GM21717 (cell line): ENCODE data around the gene HM13.
"Not testable (repeated sequence)": the region's sequence is repeated elsewhere in the genome, so short reads cannot be mapped to it uniquely, and the experiment has no call there.

ENCODE experiments used
- ATAC-seq: cut with Tn5 transposase; IDR thresholded peaks from one replicate; pipeline ENCODE4 v1.9.1; 2021; ENCODE audit warnings: mild to moderate bottlenecking, moderate library complexity; ENCODE audit not compliant: unreplicated experiment

Gene HM13, protein sequence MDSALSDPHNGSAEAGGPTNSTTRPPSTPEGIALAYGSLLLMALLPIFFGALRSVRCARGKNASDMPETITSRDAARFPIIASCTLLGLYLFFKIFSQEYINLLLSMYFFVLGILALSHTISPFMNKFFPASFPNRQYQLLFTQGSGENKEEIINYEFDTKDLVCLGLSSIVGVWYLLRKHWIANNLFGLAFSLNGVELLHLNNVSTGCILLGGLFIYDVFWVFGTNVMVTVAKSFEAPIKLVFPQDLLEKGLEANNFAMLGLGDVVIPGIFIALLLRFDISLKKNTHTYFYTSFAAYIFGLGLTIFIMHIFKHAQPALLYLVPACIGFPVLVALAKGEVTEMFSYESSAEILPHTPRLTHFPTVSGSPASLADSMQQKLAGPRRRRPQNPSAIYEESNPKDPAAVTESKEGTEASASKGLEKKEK

DNA sequence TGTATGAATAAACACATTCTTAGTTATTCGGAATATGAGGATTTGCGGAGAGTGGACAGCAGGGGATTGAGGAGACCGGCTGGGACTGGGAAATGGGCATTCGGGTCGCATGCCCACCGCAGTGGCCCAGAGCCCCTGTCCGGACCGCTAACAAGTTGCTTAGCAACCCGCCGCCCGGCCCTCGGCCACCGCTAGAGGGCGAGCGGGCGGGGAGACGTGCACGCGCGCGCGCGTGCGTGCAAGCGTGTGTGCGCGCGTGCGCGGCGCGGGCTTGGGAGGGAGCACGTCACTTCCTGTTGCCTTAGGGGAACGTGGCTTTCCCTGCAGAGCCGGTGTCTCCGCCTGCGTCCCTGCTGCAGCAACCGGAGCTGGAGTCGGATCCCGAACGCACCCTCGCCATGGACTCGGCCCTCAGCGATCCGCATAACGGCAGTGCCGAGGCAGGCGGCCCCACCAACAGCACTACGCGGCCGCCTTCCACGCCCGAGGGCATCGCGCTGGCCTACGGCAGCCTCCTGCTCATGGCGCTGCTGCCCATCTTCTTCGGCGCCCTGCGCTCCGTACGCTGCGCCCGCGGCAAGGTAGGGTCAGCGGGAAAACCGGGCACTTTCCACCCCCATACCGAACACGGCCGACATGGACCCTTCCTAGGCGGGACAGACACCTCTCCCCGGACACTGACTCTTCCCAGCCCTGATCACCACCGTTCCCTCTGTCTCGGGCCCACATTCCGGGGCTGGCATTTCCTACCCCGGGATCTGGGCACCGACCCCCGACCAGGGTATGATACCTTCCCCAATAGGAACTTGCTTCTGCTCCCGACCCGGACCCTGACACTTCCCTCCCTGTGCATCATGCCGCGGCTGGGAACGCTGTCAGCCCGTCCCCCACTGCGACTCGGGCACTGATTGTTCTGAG lies at the start of gene HM13:
TSS of gene HM13 (plus strand) at position 289 of the 918 bp plus-strand sequence. CDS start at position 399, 110 bp downstream.
- ATAC-seq = peak; percentile 88

DNA sequence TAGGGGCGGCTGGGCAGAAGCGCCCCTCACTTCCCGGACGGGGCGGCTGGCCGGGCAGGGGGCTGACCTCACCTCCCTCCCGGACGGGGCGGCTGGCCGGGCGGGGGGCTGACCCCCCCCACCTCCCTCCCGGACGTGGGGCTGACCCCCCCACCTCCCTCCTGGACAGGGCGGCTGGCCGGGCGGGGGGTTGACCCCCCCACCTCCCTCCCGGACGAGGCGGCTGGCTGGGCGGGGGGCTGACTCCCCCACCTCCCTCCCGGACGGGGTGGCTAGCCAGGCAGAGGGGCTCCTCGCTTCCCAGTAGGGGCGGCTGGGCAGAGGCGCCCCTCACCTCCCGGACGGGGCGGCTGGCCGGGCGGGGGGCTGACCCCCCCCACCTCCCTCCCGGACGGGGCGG lies 43.3 kb upstream of the HM13 start:
- ATAC-seq = not testable (repeated sequence)

DNA sequence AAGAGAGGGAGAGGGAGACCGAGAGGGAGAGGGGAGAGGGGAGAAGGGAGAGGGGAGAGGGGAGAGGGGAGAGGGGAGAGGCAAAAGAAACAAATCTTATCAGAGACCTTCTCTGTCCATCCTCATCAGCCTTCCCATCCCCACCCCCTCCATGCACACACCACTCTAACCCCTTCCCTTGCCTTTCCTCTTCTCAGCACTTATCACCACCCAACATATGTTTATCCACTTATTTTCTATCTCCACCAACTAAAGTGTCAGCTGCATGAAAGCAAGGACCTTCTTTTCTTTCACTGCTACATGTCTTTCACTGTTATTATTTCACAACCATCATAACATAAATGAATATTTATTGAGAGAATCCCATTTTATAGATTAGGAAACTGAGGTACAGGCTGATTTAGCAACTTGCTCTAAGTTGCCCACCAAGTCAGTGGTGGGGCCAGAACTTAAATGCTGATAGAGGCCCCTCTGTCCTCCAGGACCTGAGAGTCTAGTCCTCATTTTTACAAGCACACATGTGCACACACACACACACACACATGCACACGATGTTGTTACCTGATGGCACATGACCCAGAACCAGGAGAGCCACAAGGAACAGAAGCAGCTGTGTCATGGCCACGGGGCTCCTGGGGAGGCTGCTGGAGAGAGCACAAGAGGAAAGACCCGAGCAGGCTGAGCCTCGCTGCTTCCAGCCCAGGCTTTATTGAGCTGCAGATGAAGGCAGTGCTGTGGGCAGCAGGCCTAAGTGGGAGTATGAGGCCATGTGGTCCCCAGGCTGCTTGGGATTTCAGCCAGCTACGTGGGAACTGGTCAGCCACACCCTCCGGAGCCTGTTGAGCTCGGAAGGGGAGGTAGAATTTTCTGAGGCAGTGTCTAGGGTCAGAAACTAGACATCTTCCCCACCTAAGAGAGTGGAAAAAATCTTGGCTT lies 41.6 kb upstream of the HM13 start:
- no peak for ATAC-seq

DNA sequence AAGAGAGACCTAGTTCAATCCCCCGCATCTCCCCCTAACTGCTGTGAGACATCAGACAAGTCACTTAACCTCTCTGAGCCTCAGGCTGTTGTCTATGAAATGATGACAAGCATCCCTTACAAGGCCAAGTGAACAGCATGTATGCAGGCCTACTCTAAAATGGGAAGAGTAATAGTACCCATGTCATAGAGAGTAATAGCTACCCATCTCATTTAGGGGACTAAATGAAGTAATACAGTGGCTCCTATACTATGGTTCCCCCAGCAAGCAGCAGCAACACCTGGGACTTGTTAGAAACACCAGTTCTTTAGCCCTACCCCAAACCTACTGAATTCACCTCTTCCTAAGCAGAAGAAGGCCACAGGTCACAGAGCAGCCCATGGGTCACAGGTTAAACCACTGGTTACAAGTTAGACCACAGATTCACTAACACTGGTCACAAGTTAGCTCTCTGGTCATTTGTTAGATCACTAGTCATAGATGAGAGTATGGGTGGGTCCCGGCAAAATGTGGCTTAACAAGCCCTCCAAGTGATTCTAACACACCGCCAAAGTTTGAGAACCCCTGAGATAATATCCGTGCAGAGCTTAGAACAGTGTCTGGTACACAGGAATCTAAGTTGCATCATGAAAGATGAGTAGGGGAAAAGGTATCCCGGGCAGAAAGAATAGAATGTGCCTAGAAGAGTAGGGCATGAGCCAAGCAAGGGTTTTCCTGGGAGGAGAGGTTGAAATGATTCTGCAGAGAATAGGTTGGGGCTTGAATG lies 40.7 kb upstream of the HM13 start:
- peak; percentile 18 for ATAC-seq

DNA sequence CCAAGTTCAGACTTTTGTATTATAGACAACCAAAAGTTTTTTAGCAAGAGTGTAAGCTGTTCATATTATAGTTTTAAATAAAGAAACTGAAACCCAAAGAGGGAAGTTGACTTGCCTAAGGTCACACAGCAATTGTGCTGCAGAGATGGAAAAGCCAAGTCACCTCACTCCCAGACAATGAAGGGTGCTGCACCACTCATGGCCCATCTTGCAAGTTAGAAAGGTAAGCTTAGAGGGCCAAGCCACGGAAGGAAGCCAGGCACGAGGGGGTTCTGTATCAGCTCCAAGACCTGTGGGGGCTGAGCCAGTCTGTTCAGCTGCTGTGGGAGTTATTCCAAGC lies 40.2 kb upstream of the HM13 start:
- ATAC-seq = peak; percentile 86

DNA sequence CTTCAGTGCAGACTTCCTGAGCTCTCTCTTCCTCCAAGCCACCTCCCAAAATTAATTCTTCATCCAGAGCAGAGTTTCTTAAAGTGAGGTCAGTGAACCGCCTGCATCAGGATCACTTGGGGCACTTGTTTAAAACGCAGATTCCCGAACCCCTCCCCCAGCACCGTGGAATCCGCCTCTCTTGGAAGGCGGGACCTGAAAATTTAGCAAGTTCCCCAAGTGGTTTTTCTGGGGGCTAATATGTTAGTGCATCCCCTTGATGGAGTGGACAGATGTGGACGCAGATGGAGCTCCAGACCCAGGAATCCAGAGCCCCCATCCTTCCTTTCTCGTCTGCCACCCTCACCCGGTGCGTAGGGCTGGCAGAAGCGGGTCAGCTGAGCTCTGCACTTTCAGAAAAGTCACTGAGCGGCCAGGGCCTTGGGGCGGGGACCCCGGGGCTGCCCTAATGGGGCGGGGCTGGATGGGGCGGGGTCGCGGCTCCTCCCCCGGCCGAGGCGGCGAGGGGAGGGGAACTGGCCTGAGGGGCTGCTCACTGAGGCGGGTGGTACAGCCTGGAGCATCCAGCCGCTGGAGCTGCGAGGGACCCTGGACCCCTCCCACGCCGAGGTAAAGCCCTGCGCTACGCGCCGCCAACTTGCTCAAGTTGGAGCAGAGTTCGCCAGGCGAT lies 39.3 kb upstream of the HM13 start, which contains the start of the genes DEFB124 and REM1:
TSS of gene DEFB124 (minus strand) at position 370 of the 670 bp plus-strand sequence. CDS start 2,114 bp downstream, outside the sequence.
TSS of gene REM1 (plus strand) at position 531 of the 670 bp plus-strand sequence. CDS start 1,158 bp downstream, outside the sequence.
- no peak for ATAC-seq

DNA sequence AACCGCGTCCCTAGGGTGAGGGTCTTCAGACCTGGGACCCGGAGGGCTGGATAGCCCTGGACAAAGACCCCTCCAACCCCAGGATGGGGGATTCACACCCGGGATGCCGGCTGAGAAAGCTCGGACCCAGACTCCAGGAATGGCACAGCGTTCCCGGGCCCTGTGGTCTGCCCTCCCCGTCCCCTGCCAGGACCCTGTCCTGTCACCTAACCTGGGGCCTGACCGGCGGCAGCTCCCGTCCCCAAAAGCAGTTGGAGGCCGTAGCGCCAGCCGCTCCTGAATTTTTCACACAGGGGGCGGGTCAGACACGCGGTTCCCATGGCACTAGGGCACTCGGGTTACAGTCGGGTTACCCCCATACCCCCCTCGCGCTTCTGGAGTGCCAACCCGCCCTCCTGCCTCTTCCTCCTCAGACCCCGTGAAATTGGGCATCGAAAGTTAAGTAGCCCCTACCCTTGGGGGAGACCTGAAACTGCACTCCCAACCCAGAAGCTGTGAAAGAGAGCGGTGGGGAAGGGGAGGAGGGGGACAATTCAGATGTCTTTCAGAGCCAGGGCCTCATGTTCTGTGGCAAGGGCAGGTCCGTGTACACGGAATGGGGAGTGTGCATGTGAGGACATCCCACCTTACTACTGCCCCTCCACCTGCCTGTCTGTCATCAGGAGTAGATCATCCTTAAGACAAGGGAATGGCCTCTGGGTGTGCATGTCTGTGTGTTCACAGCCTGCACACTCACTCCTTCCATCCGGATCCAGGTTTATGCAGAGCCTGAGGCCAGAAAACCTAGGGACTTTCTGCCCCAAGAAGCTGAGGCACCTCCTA lies 38.6 kb upstream of the HM13 start:
- no peak for ATAC-seq

DNA sequence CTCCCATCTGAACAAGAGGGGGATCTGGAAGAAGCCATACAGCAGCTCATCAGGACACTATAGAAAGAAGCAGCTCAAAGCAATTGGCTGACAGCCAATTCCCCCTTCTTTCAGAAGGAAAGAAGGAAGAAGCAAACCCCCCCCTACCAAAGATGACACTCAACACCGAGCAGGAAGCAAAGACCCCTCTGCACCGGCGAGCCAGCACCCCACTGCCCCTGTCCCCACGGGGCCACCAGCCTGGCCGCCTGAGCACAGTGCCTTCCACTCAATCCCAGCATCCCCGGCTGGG lies 38.0 kb upstream of the HM13 start:
- ATAC-seq = no peak

DNA sequence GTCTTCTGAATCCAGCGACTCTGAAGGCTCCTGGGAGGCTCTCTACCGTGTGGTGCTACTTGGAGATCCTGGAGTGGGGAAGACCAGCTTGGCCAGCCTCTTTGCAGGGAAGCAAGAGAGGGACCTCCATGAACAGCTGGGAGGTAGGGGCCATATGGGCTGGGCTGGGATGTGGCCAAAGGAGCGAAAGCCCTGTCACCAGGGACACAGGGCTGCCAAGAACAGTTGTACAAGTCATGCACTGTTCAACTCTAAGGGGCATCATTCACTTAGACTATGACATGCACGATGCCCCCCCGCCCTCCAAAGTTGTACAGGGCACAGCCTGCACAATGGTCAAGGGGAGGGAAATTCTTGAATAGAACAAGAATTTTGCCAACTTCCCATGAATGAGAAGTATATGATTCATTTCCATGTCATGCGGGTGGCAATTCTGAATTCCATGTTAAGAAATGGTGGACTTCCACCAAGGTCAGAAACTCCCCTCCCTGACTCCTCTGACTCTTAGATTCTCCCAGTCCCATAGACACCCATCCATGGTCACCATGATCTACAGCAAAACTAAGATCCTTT lies 37.5 kb upstream of the HM13 start:
- no peak for ATAC-seq

DNA sequence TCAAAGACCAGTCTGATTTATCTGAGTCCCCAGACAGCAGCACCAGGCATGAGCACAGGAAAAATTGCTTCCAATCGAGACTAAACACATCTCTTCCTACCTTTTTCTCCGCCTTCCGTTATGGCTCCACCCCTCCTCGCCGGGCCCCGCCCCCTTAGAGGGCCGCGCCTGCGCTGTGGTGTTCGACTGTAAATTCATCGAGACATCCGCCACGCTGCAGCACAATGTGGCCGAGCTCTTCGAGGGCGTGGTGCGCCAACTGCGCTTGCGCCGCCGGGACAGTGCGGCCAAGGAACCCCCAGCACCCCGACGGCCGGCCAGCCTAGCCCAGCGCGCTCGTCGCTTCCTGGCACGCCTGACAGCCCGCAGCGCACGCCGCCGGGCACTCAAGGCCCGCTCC lies 30.2 kb upstream of the HM13 start:
- ATAC-seq = no peak

DNA sequence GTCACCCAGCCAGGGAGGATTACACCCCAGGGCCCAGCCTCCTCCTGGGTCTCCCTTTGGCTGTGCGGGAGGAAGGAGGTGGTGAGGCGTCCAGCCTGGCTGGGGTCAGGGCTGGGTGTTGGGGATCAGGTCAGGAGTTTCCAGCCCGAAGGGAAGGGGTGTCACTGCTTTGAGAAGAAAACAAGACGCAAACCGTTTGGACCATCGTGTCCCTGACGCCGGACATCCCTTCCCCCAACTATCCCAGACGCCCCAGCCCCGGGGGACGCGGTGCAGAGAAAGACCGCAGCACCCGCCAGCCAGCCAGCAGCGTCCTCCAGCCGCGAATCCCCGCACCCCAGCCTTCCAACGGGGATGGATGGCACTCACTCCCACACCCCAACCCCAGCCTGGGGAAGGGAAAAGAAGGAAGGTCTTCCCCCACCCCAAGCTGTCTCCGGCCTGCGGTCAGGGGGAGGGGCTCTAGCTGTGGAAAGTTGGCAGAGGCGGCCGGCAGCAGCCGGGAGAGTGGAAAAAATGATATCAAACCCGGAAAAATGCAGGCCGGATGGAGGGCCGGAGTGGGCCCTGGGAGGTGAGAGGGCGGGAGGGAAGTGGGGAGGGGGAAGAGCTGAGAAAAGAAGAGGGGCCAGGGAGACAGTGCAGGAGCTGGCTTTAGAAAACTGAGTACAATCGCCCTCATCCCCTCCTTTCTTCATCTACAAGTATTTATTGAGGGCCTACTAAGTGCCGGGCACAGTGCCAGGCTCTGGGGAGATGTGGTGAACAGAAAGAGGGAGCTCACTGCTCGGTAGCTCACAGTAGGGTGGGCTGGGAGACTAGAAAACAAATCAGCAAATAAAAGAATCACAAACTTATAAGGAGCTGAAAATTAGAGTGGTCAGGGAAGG lies 28.5 kb upstream of the HM13 start:
- no peak for ATAC-seq

DNA sequence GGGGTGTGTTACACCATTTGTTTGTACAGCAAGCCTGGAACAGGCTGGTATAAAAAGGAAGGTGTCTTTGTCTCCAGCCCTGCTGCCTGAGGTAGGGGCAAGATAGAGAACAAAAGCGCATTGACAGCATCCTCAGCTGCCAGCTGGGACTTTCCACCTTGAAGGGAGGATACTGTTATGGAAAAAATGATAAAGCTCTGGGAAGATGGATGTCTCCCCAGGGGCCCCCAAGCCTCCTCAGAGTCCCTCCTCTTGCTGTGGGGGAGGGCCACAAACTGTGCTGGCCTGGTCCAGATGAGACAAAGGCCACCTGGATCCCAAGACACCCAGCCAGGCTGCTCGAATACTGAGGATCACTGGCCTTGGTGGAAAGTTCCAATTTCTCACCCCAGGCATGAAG lies 26.1 kb upstream of the HM13 start:
- no peak for ATAC-seq

DNA sequence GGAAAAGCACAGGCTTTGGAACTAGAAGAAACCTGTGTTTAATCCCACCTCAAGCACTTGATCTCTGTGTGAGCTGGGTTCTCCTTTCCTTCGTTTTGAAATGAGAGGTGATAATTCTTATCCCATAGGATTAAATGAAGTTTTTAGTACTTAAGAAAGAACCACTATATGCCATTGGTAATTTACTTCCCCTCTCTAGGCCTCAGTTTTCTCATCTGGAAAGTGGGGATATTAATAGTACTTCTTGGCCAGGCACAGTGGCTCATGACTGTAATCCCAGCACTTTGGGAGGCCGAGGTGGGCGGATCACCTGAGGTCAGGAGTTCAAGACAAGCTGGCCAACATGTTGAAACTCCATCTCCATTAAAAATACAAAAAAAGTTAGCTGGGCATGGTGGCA lies 25.1 kb upstream of the HM13 start:
- no peak for ATAC-seq

DNA sequence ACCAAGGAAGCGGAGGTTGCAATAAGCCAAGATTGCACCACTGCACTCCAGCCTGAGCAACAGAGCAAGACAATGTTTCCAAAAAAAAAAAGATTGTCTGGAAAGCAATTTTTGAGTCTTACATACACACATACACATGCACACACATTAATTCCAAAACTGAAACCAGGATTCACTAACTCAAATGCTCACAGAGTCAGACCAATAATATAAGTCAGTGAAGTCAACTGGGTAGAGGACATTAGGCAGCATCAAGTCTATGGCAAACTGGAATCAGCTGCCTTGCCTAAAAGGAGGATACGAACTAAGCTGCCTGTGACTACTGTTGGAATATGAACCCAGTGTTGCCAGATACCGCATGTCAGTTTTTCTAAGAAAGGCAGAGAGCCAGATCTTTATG lies 23.5 kb upstream of the HM13 start:
- ATAC-seq = no peak

DNA sequence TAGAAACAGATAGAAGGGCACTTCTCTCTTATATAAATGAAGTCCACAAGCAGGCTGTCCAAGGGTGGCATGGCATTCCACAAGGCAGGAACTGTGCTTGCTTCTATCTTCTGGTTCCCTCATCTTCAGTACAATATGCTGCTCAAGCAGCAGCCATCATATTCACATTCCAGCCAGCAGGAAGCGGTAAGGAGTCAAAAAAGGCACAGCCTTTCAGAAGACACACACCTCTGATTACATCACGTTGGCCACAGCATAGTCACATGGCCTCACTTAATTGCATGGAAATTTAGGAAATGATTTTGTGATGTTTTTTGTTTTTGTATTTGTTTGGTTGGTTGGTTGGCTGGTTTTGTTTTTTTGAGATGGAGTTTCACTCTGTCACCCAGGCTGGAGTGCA lies 20.1 kb upstream of the HM13 start:
- ATAC-seq = no peak

DNA sequence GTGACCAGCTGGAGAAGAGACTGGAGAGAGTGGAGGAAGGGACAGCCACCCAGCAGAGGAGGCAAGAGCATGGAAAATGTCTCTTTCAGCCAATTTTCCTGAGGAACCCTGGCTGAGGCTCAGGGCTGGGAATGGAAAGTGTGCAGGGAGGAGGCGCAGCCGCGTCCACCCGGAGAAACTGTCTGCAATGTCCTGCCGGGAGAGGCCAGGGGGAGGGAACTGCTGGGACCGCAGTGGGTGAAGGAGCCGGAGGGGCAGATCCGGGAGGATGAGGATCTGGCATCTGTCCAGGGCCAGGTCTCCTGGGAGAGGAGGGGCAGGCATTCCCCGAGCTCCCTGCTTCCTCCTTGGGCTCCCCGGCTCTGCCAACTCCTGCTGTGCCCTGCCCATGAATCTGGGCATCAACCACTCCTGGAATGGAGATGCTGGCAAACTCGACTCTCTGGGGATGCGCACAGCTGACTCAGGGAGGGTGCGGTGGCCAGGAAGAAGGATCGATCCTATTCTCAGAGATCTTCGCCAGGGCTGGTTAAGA lies 17.4 kb upstream of the HM13 start:
- no peak for ATAC-seq
